SK-N-SH (cell line): ENCODE measurements around the gene CTNNA3.

ENCODE experiments used
- CHD2 ChIP-seq: fragments of 150-350 bp; IDR thresholded peaks from 2 replicates; pipeline ENCODE4 v1.6.1; 2018; ENCODE audit warnings: low read length; ENCODE audit not compliant: partially characterized antibody
- CTCF ChIP-seq: fragments of 200-600 bp; sonication (generic); IDR thresholded peaks from 2 replicates; pipeline ENCODE4 v1.6.1; 2017; ENCODE audit warnings: antibody characterized with exemption, mild to moderate bottlenecking, moderate library complexity
- EP300 ChIP-seq, 2 experiments: IDR thresholded peaks; 2 replicates each; pipeline versions ENCODE4 v1.4.0 to v1.6.1; 2012; ENCODE audit warnings: borderline replicate concordance in 1 of 2, low read depth in 1 of 2, low read length in 1 of 2
- FOXM1 ChIP-seq: IDR thresholded peaks from 2 replicates; pipeline ENCODE4 v1.4.0; 2012; ENCODE audit warnings: low read depth, mild to moderate bottlenecking
- MEF2A ChIP-seq: IDR thresholded peaks from 2 replicates; pipeline ENCODE4 v1.4.0; 2012; ENCODE audit warnings: low read depth, borderline replicate concordance
- NFIC ChIP-seq: IDR thresholded peaks from 2 replicates; pipeline ENCODE4 v1.4.0; 2012; ENCODE audit warnings: borderline replicate concordance
- NRF1 ChIP-seq: IDR thresholded peaks from 2 replicates; pipeline ENCODE4 v1.6.1; 2012; ENCODE audit warnings: low read depth, mild to moderate bottlenecking, low read length
- PBX3 ChIP-seq: IDR thresholded peaks from 2 replicates; pipeline ENCODE4; 2012
- POLR2AphosphoS5 ChIP-seq: IDR thresholded peaks from 2 replicates; pipeline ENCODE4 v1.6.1; 2012; ENCODE audit warnings: low read depth, low read length
- RAD21 ChIP-seq: IDR thresholded peaks from 2 replicates; pipeline ENCODE4 v1.6.1; 2012; ENCODE audit warnings: mild to moderate bottlenecking, low read length
- RCOR1 ChIP-seq: fragments of 150-350 bp; IDR thresholded peaks from 2 replicates; pipeline ENCODE4 v1.6.1; 2017; ENCODE audit warnings: antibody characterized with exemption, low read length
- REST ChIP-seq: IDR thresholded peaks from 2 replicates; pipeline ENCODE4 v1.6.1; 2012; ENCODE audit warnings: mild to moderate bottlenecking, low read depth, low read length, moderate library complexity
- SMC3 ChIP-seq: IDR thresholded peaks from 2 replicates; pipeline ENCODE4 v1.6.1; 2012; ENCODE audit warnings: low read depth, low read length, improper control_type of control experiment
- YY1 ChIP-seq: IDR thresholded peaks from 2 replicates; pipeline ENCODE4 v1.4.0; 2012; ENCODE audit warnings: low read depth, mild to moderate bottlenecking

- TF ChIP-seq NRF1 = no peak
- no peak for TF ChIP-seq CTCF
- TF ChIP-seq RAD21 = no peak
- no peak for TF ChIP-seq FOXM1
- no peak for TF ChIP-seq MEF2A
- no peak for TF ChIP-seq POLR2AphosphoS5
- TF ChIP-seq EP300 (IDR thresholded peaks at IDR 0.05; ENCODE audit: borderline replicate concordance in 1 of 2, low read depth in 1 of 2, low read length in 1 of 2) = no peak
- no peak for TF ChIP-seq CHD2
- no peak for TF ChIP-seq YY1
- TF ChIP-seq REST = no peak
- TF ChIP-seq RCOR1 = no peak
- TF ChIP-seq NFIC = no peak
- TF ChIP-seq SMC3 = no peak
- TF ChIP-seq PBX3 = no peak
Measured at GRCh38 chr10:66783316-66783715, 912.7 kb downstream of the CTNNA3 start.
